ENCODE data around the gene OR8B12. TPM values are rescaled to one million over a fixed set of nuclear protein-coding genes. Genes with fewer than 3 reads are reported as not detected.

OR8B12 gene, protein sequence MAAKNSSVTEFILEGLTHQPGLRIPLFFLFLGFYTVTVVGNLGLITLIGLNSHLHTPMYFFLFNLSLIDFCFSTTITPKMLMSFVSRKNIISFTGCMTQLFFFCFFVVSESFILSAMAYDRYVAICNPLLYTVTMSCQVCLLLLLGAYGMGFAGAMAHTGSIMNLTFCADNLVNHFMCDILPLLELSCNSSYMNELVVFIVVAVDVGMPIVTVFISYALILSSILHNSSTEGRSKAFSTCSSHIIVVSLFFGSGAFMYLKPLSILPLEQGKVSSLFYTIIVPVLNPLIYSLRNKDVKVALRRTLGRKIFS
- not detected for total RNA-seq
- not detected for polyA plus RNA-seq (2013, experiment 1 of 2)
- not detected for polyA plus RNA-seq (2013, experiment 2 of 2)
- total RNA-seq, result 0 to 0.16 (median 0) reads per million in 172 experiments

DNA sequence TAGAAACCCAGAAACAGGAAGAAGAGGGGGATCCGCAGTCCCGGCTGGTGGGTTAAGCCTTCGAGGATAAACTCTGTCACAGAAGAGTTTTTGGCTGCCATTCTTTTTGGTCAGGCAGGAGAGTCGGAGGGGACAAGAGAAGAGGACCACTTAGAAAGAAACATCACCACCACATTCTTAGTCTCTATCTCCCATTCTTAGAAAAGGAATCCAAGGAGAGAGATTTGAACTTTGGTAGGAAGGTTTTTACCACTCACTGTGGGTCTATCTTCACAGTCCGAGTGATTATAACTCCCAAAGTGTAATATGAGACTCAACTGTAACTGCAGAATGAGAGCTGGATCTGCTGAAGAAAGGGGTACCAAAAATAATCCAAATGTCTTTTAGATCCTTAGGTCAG lies at the start of gene OR8B12:
TSS of gene OR8B12 (minus strand) at position 101 of the 400 bp plus-strand sequence. CDS start at position 101, 0 bp downstream.
- Mint-ChIP-seq H3K4me3 (no peak within 1 kb of the TSS), H3K36me3 (ENCODE audit: low read depth) (no peaks in the 10 kb centered on the region), H3K27me3 (peaks cover 52% of the 10 kb centered on the region), H3K27ac (no peak within 1 kb of the TSS), H3K9me3 (no peaks in the 10 kb centered on the region), H3K4me1 (ENCODE audit: low read depth) (no peaks in the 10 kb centered on the region)
- Histone ChIP-seq H3K4me1 (ENCODE audit: insufficient read depth, low read length) (no peaks in the 10 kb centered on the region), H3K4me3 (ENCODE audit: low read length) (no peak within 1 kb of the TSS), H3K36me3 (ENCODE audit: insufficient read depth, low read length) (no peaks in the 10 kb centered on the region), H3K27ac (ENCODE audit: low read depth in 1 of 2, low read length in 2 of 2) (no peak within 1 kb of the TSS), H3K9me3 (ENCODE audit: control insufficient read depth in 1 of 2, insufficient read depth in 1 of 2, low read length in 2 of 2) (no peaks in the 10 kb centered on the region), H3K27me3 (ENCODE audit: control insufficient read depth in 1 of 2, insufficient read depth in 2 of 2, low read length in 2 of 2) (peaks cover 2 to 5% of the 10 kb centered on the region in 2 experiments)
- TF ChIP-seq, protein P1, sequence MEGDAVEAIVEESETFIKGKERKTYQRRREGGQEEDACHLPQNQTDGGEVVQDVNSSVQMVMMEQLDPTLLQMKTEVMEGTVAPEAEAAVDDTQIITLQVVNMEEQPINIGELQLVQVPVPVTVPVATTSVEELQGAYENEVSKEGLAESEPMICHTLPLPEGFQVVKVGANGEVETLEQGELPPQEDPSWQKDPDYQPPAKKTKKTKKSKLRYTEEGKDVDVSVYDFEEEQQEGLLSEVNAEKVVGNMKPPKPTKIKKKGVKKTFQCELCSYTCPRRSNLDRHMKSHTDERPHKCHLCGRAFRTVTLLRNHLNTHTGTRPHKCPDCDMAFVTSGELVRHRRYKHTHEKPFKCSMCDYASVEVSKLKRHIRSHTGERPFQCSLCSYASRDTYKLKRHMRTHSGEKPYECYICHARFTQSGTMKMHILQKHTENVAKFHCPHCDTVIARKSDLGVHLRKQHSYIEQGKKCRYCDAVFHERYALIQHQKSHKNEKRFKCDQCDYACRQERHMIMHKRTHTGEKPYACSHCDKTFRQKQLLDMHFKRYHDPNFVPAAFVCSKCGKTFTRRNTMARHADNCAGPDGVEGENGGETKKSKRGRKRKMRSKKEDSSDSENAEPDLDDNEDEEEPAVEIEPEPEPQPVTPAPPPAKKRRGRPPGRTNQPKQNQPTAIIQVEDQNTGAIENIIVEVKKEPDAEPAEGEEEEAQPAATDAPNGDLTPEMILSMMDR (IDR thresholded peaks at IDR 0.05), result no peak
- no peak for DNase-seq
- intact Hi-C loops (cut with DNase I, micrococcal nuclease), result no loop called here
- ChIA-PET POLR2A (no interaction called here), CTCF (no interaction called here)
- no peak for ATAC-seq (ENCODE audit: poor library complexity)

DNA sequence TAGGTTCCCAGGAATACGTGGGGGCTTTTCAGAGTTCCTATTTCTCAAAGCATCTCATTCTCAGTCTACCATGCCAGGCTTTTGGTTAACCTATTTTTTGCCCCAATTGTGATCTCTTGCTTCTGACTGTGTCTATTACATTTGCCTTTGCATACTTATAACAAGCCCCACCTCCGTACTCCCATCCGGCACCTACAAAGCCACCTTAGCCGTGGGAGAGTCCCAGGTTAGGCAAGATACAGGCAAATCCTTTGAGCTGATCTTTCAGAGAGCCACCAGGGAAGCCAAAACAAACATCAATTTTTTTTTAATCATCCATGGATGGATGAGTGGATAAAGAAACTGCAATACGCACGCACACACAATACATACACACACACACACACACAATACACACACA lies 49.2 kb upstream of the OR8B12 start:
- TF ChIP-seq, protein P1 (IDR thresholded peaks at IDR 0.05), result no peak
- no peak overlapping the region for H3K4me3 Mint-ChIP-seq
- H3K9me3 ChIP-seq (ENCODE audit: control insufficient read depth in 1 of 2, insufficient read depth in 1 of 2, low read length in 2 of 2), result no peaks in the 10 kb centered on the region
- no peaks in the 10 kb centered on the region for H3K9me3 Mint-ChIP-seq
- CTCF ChIA-PET, result no interaction called here
- H3K36me3 Mint-ChIP-seq (ENCODE audit: low read depth), result no peaks in the 10 kb centered on the region
- intact Hi-C loops (cut with DNase I, micrococcal nuclease), result no loop called here
- H3K27me3 ChIP-seq (ENCODE audit: control insufficient read depth in 1 of 2, insufficient read depth in 2 of 2, low read length in 2 of 2), result peaks cover 3 to 17% of the 10 kb centered on the region in 2 experiments
- peaks cover 46% of the 10 kb centered on the region for H3K27me3 Mint-ChIP-seq
- DNase-seq (no peak), ATAC-seq (ENCODE audit: poor library complexity) (no peak)
- H3K27ac Mint-ChIP-seq, result no peak overlapping the region
- no peaks in the 10 kb centered on the region for H3K4me1 Mint-ChIP-seq (ENCODE audit: low read depth)
- H3K4me3 ChIP-seq (ENCODE audit: low read length), result no peak overlapping the region
- H3K4me1 ChIP-seq (ENCODE audit: insufficient read depth, low read length), result no peaks in the 10 kb centered on the region
- no peaks in the 10 kb centered on the region for H3K36me3 ChIP-seq (ENCODE audit: insufficient read depth, low read length)
- H3K27ac ChIP-seq (ENCODE audit: low read depth in 1 of 2, low read length in 2 of 2), result no peak overlapping the region
- POLR2A ChIA-PET, result no interaction called here

DNA sequence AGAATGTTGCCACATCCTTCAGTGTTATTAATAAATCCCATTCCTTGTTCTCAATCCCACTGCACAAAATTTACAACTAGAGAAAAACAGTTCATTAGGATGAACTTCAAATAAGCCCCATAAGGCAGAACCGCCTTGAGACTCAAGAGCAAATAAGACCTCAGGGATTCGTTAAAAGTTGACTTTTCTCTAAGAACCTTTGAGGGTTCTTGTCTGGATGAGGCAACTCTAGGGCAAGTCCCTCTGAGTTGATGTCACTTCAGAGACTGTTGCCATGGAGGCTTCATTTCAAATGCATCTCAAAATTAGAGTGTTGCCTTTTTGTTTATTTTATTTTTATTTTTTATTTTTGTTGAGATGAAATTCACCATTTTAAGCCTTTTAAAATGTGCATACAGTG lies 48.0 kb upstream of the OR8B12 start:
- Histone ChIP-seq H3K4me1 (ENCODE audit: insufficient read depth, low read length) (no peaks in the 10 kb centered on the region), H3K9me3 (ENCODE audit: control insufficient read depth in 1 of 2, insufficient read depth in 1 of 2, low read length in 2 of 2) (no peaks in the 10 kb centered on the region), H3K27me3 (ENCODE audit: control insufficient read depth in 1 of 2, insufficient read depth in 2 of 2, low read length in 2 of 2) (peaks cover 5 to 12% of the 10 kb centered on the region in 2 experiments), H3K36me3 (ENCODE audit: insufficient read depth, low read length) (no peaks in the 10 kb centered on the region), H3K27ac (ENCODE audit: low read depth in 1 of 2, low read length in 2 of 2) (no peak overlapping the region), H3K4me3 (ENCODE audit: low read length) (no peak overlapping the region)
- Mint-ChIP-seq H3K36me3 (ENCODE audit: low read depth) (no peaks in the 10 kb centered on the region), H3K9me3 (no peaks in the 10 kb centered on the region), H3K4me1 (ENCODE audit: low read depth) (no peaks in the 10 kb centered on the region), H3K4me3 (no peak overlapping the region), H3K27ac (no peak overlapping the region), H3K27me3 (peaks cover 43% of the 10 kb centered on the region)
- ATAC-seq (ENCODE audit: poor library complexity), result no peak
- ChIA-PET CTCF (no interaction called here), POLR2A (no interaction called here)
- TF ChIP-seq, protein P1 (IDR thresholded peaks at IDR 0.05), result no peak
- no peak for DNase-seq
- intact Hi-C loops (cut with DNase I, micrococcal nuclease), result no loop called here

All from CD4-positive, alpha-beta T cell (primary cell).